VCaP (cell line): ENCODE data around the gene MMD2.

ENCODE experiments used
- H3K27ac ChIP-seq: fragments of 450-650 bp; 2 replicates; pipeline ENCODE4 v1.5.1; 2017
- CTCF ChIP-seq: fragments of 450-650 bp; conservative IDR thresholded peaks from 2 replicates; pipeline ENCODE4 v1.5.1; 2017; ENCODE audit warnings: mild to moderate bottlenecking, moderate library complexity

MMD2 gene

GRCh38 chr7:4871930-4872675, 86.9 kb downstream of the MMD2 start:
- TF ChIP-seq CTCF, result no peak
- no peak overlapping the region for H3K27ac ChIP-seq

DNA sequence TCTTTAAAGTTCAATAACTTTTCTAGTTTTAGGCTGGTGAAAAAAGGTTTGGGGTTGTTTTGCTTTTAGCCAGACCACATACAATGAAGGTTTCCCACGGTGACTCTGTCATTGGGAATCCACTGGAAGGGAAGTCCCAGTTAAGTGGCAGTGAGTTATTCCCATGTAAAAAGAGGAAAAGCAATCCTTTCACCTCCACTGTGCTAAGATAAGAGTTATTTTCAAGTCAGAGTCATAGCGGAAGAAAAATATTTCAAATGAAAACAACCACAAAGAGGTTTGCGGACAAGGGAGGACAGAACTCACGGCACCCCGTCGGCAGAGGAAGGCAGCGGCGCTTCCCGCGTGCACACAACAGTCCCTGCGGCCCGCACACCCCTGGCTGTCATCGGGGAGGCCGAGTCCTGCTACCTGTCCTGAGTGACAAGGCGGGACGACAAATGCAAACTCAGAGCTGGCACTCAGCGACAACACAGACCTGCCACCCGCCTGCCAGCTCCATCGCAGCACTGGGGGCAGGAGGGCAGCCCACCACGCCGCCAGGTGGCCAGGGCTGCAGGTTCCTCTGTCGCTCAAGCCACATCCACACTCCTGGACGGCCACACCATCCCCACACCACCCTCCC, 87.8 kb downstream of the MMD2 start:
- TF ChIP-seq CTCF, result no peak
- no peak overlapping the region for H3K27ac ChIP-seq

- H3K27ac ChIP-seq, result no peak overlapping the region
- no peak for TF ChIP-seq CTCF
Measured at GRCh38 chr7:4868493-4868892, 90.5 kb downstream of the MMD2 start.

GRCh38 chr7:4866528-4867496, 92.2 kb downstream of the MMD2 start:
- TF ChIP-seq CTCF, result no peak
- no peak overlapping the region for H3K27ac ChIP-seq

DNA sequence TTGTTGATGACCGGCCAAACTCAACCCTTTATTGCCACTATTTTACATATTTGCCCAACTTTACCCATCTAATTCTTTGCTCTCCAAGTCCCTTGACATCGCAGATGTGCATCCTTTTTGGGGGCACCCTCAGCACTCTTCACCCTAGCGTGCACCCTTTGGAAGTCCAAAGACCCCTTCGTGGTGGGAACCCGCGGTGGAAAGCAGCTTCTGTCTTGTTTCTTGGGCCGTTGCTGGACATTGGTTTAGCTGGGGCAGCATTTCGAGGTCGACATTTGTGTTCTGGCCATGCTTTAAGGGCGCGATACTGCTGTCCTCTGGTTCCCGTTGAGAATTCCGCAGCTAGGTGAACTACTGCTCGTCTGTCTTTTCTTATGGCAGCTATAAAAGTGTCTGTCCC, 96.8 kb downstream of the MMD2 start:
- no peak overlapping the region for H3K27ac ChIP-seq
- TF ChIP-seq CTCF, result no peak

DNA sequence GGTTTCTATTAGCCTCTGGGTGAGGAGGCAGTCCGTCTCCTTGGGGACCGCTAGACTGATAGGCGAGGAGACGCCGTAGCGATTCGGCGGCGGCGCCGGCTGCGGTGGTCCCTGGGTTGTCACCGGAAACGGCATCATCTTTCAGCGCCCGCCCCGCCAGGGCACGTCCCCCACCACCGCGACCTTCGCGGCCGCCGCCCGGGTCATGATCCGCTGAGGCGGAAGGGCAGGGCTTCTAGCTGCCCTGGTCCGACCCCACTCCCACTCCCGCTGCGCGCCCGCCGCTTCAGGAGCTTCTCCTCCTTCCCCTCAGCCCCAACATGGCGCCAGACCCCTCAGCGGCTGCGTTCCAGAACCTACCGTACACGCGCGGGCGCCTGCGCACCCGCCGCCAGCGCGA, 97.3 kb downstream of the MMD2 start, which contains the start of gene PAPOLB:
TSS of gene PAPOLB (minus strand) at position 358 of the 400 bp plus-strand sequence. CDS start at position 138, 220 bp downstream.
- no peak for TF ChIP-seq CTCF
- no peak within 1 kb of the TSS for H3K27ac ChIP-seq

- TF ChIP-seq CTCF, result no peak
- H3K27ac ChIP-seq, result no peak overlapping the region
Measured at GRCh38 chr7:4861227-4861626, 97.8 kb downstream of the MMD2 start.
